WERI-Rb-1 (cell line): ENCODE measurements around the gene E2F4.
A peak's percentile ranks its signal among the peaks of the same experiment; 100 is the strongest.

ENCODE experiments used
- DNase-seq: peaks from one replicate; pipeline ENCODE4 v3.0.0-alpha.2; 2020
- H3K27ac ChIP-seq: fragments of 250-450 bp; sonication (Bioruptor Pico); 2 replicates; pipeline ENCODE4 v1.5.1; 2020; ENCODE audit warnings: mild to moderate bottlenecking, moderate library complexity
- H3K27me3 ChIP-seq: fragments of 250-450 bp; sonication (Bioruptor Pico); 2 replicates; pipeline ENCODE4 v1.5.1; 2021; ENCODE audit warnings: mild to moderate bottlenecking, low read depth, moderate library complexity; ENCODE audit not compliant: insufficient read depth, severe bottlenecking
- H3K36me3 ChIP-seq: fragments of 250-450 bp; sonication (Bioruptor Pico); 2 replicates; pipeline ENCODE4 v1.5.1; 2020; ENCODE audit warnings: mild to moderate bottlenecking, moderate library complexity
- H3K4me3 ChIP-seq: 2 replicates; pipeline ENCODE4 v1.5.1; 2011; ENCODE audit warnings: low read depth, mild to moderate bottlenecking, control low read depth, low read length
- H3K9me3 ChIP-seq: fragments of 250-450 bp; sonication (Bioruptor Pico); 2 replicates; pipeline ENCODE4 v1.5.1; 2021; ENCODE audit warnings: mild to moderate bottlenecking, moderate library complexity; ENCODE audit not compliant: severe bottlenecking
- CTCF ChIP-seq: IDR thresholded peaks from 2 replicates; pipeline ENCODE4 v1.5.1; 2011; ENCODE audit warnings: low read depth, mild to moderate bottlenecking, control low read depth, inconsistent platforms, low read length

The E2F4 gene

GRCh38 chr16:67190448-67191399 is 1.2 kb upstream of the E2F4 start:
- Histone ChIP-seq H3K36me3 (peaks cover 33% of the 10 kb centered on the region), H3K9me3 (no peaks in the 10 kb centered on the region), H3K4me3 (no peak overlapping the region), H3K27me3 (no peaks in the 10 kb centered on the region), H3K27ac (peak overlapping the region; percentile 47; the same call in 1 of the 2 replicates)
- no peak for DNase-seq
- no peak for TF ChIP-seq CTCF

- Histone ChIP-seq H3K27me3 (no peaks in the 10 kb centered on the region), H3K9me3 (no peaks in the 10 kb centered on the region), H3K27ac (no peak overlapping the region), H3K4me3 (peak overlapping the region; percentile 11), H3K36me3 (peaks cover 40% of the 10 kb centered on the region)
- DNase-seq = no peak
- no peak for TF ChIP-seq CTCF
Observed at GRCh38 chr16:67191411-67191994, 452 bp upstream of the E2F4 start.

GRCh38 chr16:67192781-67193361 is 916 bp downstream of the E2F4 start:
- Histone ChIP-seq H3K36me3 (peaks cover 53% of the 10 kb centered on the region), H3K4me3 (peak overlapping the region; percentile 97), H3K9me3 (no peaks in the 10 kb centered on the region), H3K27ac (peak overlapping the region; percentile 84), H3K27me3 (no peaks in the 10 kb centered on the region)
- no peak for DNase-seq
- TF ChIP-seq CTCF = no peak

GRCh38 chr16:67193536-67193935 is 1.6 kb downstream of the E2F4 start:
- Histone ChIP-seq H3K36me3 (peaks cover 59% of the 10 kb centered on the region), H3K27ac (no peak overlapping the region), H3K9me3 (no peaks in the 10 kb centered on the region), H3K4me3 (no peak overlapping the region), H3K27me3 (no peaks in the 10 kb centered on the region)
- no peak for DNase-seq
- TF ChIP-seq CTCF = no peak

GRCh38 chr16:67194260-67194659 is 2.3 kb downstream of the E2F4 start:
- H3K27ac ChIP-seq = no peak overlapping the region
- peaks cover 65% of the 10 kb centered on the region for H3K36me3 ChIP-seq
- DNase-seq = no peak
- H3K4me3 ChIP-seq = no peak overlapping the region
- TF ChIP-seq CTCF = no peak
- no peaks in the 10 kb centered on the region for H3K27me3 ChIP-seq
- no peaks in the 10 kb centered on the region for H3K9me3 ChIP-seq
